ENCODE data around the gene ARRB2.

ARRB2 gene

GRCh38 chr17:4733073-4733531, 22.7 kb downstream of the ARRB2 start:
- DNase-seq: no peak

DNA sequence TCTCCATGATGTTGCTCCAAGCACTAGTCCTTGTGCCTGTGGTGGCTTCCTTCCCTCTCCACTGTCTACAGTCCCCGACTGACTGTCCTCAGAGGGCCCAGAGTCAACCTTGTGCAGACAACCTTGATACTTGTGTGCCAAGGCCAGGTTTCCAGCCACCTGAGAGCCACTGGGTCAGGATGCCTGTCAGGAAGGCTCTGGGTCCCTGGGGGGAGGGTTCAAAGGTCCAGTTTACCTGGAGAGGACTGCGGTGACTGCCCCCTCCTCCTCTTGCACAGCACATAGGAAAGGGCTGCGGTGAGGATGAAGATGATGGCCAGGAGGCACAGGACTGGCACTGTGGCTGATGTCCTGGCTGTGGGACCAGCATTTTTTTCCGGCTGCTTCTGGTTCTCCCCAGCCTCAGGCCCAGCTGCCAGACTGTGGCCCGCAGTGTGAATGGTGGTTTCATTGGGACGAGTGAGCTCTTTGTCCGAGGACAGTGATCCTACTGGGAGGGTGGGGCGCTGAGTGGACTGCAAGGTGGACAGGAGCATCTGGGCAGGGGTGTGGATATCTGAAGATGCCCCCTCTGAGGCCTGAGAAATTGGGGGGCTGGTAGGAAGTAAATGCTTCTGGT, 24.5 kb downstream of the ARRB2 start:
- DNase-seq: no peak

DNA sequence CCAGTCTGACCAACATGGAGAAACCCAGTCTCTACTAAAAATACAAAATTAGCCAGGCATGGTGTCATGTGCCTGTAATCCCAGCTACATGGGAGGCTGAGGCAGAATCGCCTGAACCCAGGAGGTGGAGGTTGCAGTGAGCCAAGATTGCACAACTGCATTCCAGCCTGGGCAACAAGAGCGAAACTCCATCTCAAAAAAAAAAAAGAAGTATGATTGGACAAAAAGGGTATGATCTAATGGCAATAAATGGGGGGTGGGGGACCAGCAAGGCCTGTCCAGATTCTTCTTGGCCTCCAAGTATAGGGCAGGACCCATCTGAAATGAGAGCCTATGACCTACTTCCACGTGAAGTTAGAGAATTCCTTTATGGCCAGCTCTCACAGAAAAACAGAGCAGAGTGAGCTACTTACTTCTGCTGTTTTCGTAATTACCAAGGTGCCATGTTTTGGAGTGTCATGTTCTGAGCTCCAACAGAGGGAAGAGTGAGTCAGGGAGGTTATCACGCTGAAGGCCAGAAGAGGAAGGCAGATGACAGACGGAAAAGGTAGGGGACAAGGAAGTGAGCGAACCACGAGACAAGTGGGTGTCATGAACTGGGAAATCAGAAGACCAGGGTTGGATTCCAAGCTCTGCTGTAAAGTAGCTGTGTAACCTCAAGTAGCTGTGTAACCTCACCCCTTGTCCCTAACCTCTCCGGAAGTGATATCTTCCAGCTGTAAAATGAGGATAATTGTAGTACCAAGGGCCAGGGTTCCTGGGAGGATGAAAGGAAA, 25.6 kb downstream of the ARRB2 start:
- DNase-seq: no peak

- no peak for DNase-seq
Measured at GRCh38 chr17:4738136-4739121, 28.0 kb downstream of the ARRB2 start.

- DNase-seq: no peak
Measured at GRCh38 chr17:4739122-4740024, 28.9 kb downstream of the ARRB2 start, which contains the start of the genes CXCL16 and ZMYND15. CXCL16 (minus strand) TSS chr17:4739928; CDS start chr17:4739339, 589 bp downstream. ZMYND15 (plus strand) TSS chr17:4739833; CDS start chr17:4740549, 716 bp downstream.

DNA sequence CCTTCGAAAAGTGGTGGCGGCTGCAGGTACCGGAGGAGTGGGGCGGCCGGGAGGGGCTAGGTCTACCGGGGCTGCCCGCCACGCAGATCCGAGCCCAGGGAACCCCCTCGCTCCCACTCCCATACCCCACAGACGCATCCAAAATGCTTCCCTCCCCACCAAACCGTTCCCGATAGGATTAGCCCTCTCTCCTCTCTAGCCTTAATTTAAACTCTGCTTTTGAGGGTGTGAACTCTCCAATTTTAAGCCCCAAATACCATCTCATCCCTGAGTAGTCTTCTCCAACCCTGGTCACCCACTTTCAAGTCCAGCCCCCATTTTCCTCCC, 29.6 kb downstream of the ARRB2 start:
- no peak for DNase-seq

DNA sequence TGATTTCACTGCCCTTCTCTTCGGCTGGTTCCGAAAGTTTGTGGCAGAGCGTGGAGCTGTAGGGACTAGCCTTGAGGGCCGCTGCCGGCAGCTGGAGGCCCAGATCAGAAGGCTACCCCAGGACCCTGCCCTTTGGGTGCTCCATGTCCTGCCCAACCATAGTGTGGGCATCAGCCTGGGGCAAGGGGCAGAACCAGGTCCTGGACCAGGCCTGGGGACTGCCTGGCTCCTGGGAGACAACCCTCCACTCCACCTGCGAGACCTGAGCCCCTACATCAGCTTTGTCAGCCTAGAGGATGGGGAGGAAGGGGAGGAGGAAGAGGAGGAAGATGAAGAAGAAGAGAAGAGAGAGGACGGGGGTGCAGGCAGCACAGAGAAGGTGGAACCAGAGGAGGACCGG, 30.2 kb downstream of the ARRB2 start:
- DNase-seq: no peak

- no peak for DNase-seq
Measured at GRCh38 chr17:4741544-4741943, 31.1 kb downstream of the ARRB2 start.

DNA sequence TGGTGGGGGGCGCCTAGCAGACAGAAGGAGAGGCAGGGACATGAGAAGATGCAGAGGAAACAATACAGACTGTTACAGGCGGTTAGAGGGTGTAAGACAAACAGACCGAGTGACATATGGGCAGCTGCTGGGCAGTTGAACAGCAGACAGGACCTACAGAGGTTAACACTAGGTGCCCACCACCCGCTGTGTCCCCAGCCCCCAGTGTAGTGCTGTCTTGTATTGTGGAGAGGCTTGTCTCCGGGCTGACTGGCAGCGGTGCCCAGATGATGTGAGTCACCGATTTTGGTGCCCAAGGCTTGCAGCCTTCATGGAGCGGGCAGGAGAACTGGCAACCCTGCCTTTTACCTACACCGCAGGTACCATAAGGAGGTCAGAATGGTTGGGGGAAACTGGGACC, 31.7 kb downstream of the ARRB2 start:
- DNase-seq: no peak

DNA sequence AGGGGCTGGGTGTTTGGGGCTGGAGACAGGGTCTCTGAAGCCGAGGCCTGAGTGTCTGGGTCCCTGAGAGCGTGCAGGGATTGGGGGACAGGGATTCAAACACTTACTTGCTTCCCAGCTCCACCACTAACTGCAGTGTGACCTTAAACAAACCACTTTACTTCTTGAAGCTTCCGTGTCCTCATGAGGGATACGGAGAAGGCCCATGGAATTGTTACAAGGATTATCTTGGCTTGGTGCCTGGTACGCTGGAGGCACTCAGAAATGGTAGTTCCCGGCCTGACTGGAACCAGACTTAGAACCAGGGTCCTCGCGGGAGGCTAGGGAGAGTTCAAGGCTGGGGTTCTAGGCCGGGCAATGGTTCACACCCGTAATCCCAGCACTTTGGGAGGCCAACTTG, 32.2 kb downstream of the ARRB2 start:
- DNase-seq: no peak

DNA sequence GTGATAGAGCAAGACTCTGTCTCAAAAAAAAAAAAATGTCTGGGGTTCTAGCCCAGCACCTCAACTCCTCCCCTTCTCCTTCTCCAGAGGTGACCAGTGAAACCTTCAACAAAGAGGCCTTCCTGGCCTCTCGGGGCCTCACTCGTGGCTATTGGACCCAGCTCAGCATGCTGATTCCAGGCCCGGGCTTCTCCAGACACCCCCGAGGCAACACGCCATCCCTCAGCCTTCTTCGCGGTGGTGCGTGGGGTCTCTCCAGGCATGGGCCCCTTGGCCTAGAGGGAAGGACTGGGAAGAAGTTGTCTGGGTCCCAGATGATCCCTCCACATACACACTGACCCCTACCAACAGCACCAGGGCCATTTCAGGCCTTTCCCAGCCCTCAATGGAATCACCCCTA, 32.8 kb downstream of the ARRB2 start:
- no peak for DNase-seq

DNA sequence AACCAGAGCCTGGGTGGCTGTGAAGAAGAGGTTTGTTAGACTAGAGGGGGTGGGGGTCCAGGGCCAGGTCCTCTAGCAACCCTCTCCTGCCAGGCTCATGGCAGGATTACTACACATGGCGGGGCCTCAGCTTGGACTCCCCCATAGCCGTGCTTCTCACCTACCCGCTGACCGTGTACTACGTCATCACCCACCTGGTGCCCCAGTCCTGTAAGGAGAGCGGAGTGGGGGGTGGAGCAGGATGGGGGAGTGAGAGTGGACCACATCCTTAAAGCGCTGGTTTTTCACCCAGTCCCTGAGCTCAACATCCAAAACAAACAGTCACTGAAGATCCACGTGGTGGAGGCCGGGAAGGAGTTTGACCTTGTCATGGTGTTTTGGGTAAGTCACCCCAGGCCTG, 33.5 kb downstream of the ARRB2 start:
- DNase-seq: no peak

- no peak for DNase-seq
Measured at GRCh38 chr17:4744999-4745969, 34.9 kb downstream of the ARRB2 start.

GRCh38 chr17:4747847-4748246, 37.4 kb downstream of the ARRB2 start:
- DNase-seq: no peak

- DNase-seq: no peak
Measured at GRCh38 chr17:4748686-4749085, 38.3 kb downstream of the ARRB2 start.

DNA sequence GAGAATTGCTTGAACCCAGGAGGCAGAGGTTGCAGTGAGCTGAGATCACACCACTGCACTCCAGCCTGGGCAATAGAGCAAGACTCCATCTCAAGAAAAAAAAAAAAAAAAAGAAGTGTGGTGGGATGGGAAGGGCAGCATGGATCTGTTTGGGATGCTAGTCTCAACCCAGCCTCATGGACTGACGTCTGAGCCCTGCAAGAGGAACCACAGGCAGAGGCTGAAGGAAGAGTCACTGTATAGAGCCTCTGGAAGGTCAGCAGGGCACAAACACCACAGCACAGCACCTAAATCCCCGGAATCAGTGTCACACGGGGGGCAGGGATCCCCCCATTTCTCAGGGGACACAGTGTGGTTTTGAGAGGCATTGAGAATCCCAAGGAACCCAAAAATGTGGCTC, 40.2 kb downstream of the ARRB2 start:
- no peak for DNase-seq

DNA sequence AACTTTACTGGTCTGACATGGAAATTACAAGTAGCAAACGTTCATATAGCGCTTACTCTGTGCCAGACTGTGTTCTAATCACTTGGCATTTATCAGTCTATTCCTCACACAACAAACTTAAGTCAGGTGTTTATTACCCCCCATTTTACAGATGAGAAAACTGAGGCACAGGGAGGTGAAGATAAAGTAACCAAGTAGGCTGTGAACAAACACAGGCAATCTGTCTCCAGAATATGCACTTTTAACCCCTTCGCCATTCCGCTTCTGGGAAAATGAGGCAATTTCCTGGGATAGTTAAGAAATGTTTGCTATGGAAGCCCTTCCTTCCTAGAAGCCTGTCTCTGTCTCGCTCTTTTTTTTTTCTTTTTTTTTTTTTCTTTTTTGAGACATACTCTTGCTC, 41.5 kb downstream of the ARRB2 start:
- DNase-seq: no peak

DNA sequence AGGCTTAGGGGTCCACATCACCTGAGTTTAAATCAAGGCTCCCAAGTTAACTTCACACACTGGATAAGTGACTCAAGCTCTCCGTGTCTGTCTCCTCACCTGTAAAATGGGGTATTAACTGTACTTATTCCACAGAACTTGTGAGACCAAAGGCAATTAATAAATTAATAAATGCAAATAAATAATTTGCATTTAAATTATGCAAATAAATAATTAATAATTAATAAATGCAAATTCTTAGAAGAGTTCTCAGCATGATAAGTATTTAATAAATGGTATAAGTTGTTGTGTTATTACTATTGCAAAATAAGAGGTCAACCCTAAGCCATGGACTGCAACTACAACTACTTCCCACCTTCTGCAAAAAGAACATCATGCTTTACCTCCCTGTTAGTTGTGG, 43.0 kb downstream of the ARRB2 start:
- no peak for DNase-seq

- no peak for DNase-seq
Measured at GRCh38 chr17:4759776-4760236, 49.4 kb downstream of the ARRB2 start.

- no peak for DNase-seq
Measured at GRCh38 chr17:4764595-4764994, 54.2 kb downstream of the ARRB2 start.

DNA sequence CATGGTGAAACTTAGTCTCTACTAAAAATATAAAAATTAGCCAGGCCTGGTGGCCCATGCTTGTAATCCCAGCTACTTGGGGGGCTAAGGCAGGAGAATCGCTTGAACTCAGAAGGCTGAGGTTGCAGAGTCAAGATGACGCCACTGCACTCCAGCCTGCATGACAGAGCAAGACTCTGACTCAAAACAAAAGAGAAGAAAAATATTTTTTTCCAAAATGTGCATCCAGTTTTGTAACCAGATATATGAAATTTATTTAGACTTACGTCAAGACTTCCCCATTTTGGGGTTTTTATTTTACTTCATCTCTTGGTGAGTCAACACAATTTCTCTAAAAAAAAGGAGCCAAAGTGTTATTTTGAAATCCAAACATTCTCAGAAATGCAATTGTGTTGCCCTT, 55.8 kb downstream of the ARRB2 start:
- no peak for DNase-seq
